ENCODE results near the gene RPUSD2. TPM values are rescaled to one million over a fixed set of nuclear protein-coding genes. Genes with fewer than 3 reads are reported as not detected.

Gene RPUSD2
- total and polyA plus RNA-seq, 2 donors (not counting 3 experiments of a cell fraction or from before 2014, with no cell fraction given): 7.0 to 11.4 TPM

DNA sequence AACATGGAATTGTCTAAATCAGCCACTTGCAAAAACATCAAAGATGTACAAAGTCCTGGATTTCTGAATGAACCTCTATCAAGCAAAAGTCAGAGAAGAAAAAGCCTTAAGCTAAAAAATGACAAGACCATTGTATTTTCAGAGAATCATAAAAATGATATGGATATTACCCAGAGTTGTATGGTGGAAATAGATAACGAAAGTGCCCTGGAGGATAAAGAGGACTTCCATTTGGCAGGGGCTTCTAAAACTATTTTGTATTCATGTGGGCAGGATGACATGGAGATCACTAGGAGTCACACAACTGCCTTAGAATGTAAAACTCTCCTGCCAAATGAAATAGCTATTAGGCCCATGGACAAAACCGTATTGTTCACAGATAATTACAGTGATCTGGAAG is 54.3 kb downstream of the RPUSD2 start:
- Histone ChIP-seq H2AFZ (ENCODE audit: low read depth, low read length) (no peak overlapping the region), H3K9ac (replicated peaks; ENCODE audit: extremely low read depth, insufficient read depth, low read length) (no peak overlapping the region), H3K9me1 (replicated peaks; ENCODE audit: control insufficient read depth, extremely low read depth, insufficient read depth, low read length) (no peaks in the 10 kb centered on the region), H3K36me3 (ENCODE audit: control insufficient read depth in 2 of 2, extremely low read depth in 1 of 2, insufficient read depth in 2 of 2, low read length in 2 of 2) (peaks cover 0 to 4% of the 10 kb centered on the region in 2 experiments), H3K4me3 (replicated peaks in 1 of 3; ENCODE audit: insufficient read depth in 1 of 3, low read depth in 1 of 3, low read length in 3 of 3) (no peak overlapping the region), H3K27ac (ENCODE audit: insufficient read depth, low read depth, low read length) (no peak overlapping the region), H3K9me3 (replicated peaks; ENCODE audit: control insufficient read depth, insufficient read depth, low read length) (no peaks in the 10 kb centered on the region), H3K27me3 (ENCODE audit: control insufficient read depth in 2 of 2, insufficient read depth in 2 of 2, low read length in 2 of 2) (no peaks in the 10 kb centered on the region), H4K20me1 (replicated peaks; ENCODE audit: control insufficient read depth, extremely low read depth, insufficient read depth, low read length) (no peaks in the 10 kb centered on the region), H3K4me1 (ENCODE audit: control insufficient read depth, extremely low read depth, insufficient read depth, low read length) (no peaks in the 10 kb centered on the region), H3K79me2 (ENCODE audit: control insufficient read depth, insufficient read depth, low read length) (no peaks in the 10 kb centered on the region), H3K4me2 (ENCODE audit: insufficient read depth, low read length) (no peak overlapping the region)
- BruUV-seq (replicated peaks): no TSS peak
- DNase-seq (ENCODE audit: low read depth, low spot score) (no peak), FAIRE-seq (no peak)
- dilution Hi-C loops (cut with MboI; ENCODE audit: extremely low pct_ligation_motif_present, low sequenced_read_pairs) (no loop called here), intact Hi-C loops (cut with micrococcal nuclease) (no loop called here)
- no peak for TF ChIP-seq POLR2A (IDR thresholded peaks at IDR 0.05; ENCODE audit: low read depth, low read length)
- TF ChIP-seq POLR2AphosphoS5 (IDR thresholded peaks at IDR 0.05; ENCODE audit: insufficient read depth, low read depth, low read length): no peak
- POLR2A ChIA-PET: no interaction called here
- CTCF ChIA-PET: interaction anchor here (0.8 kb wide), 2 partner anchors 16 to 34 kb away, joined by 3 to 5 read pairs; no protein-coding TSS in a partner anchor

Small RNA genes within 50 kb of the gene (small RNA-seq; reads per million reads assigned to genes)
- not detected for gene RF00017 (ENCODE audit: insufficient read depth, insufficient read length, low read depth, low replicate concordance)
- not detected for gene RN7SL376P (ENCODE audit: insufficient read depth, insufficient read length, low read depth, low replicate concordance)
- gene RNU6-516P (ENCODE audit: insufficient read depth, insufficient read length, low read depth, low replicate concordance): not detected

Other genes with a start within 250 kb of the RPUSD2 start
- 23.6 and 24.1 TPM in 2 replicates for gene INAFM2, start 245.6 kb upstream of the RPUSD2 start, total RNA-seq
- 9.4 and 10.4 TPM in 2 replicates for gene INAFM2, start 245.6 kb upstream of the RPUSD2 start, polyA plus RNA-seq
- gene CCDC9B, start 228.4 kb upstream of the RPUSD2 start, total RNA-seq: 46.0 and 47.3 TPM in 2 replicates
- gene CCDC9B, start 228.4 kb upstream of the RPUSD2 start, polyA plus RNA-seq: 4.8 and 7.6 TPM in 2 replicates
- not detected in 2 replicates for gene PHGR1, start 218.3 kb upstream of the RPUSD2 start, total RNA-seq
- gene PHGR1, start 218.3 kb upstream of the RPUSD2 start, polyA plus RNA-seq: not detected in 2 replicates
- 0.65 and 1.2 TPM in 2 replicates for gene DISP2, start 211.1 kb upstream of the RPUSD2 start, total RNA-seq
- gene DISP2, start 211.1 kb upstream of the RPUSD2 start, polyA plus RNA-seq: 0.10 and 0.24 TPM in 2 replicates
- 54.9 and 61.4 TPM in 2 replicates for gene KNSTRN, start 186.6 kb upstream of the RPUSD2 start, total RNA-seq
- 19.1 and 24.4 TPM in 2 replicates for gene KNSTRN, start 186.6 kb upstream of the RPUSD2 start, polyA plus RNA-seq
- 62.5 and 64.3 TPM in 2 replicates for gene IVD, start 163.5 kb upstream of the RPUSD2 start, total RNA-seq
- gene IVD, start 163.5 kb upstream of the RPUSD2 start, polyA plus RNA-seq: 33.6 and 34.1 TPM in 2 replicates
- 19.1 and 19.7 TPM in 2 replicates for gene BAHD1, start 128.3 kb upstream of the RPUSD2 start, total RNA-seq
- gene BAHD1, start 128.3 kb upstream of the RPUSD2 start, polyA plus RNA-seq: 6.3 and 7.0 TPM in 2 replicates
- gene CHST14, start 98.3 kb upstream of the RPUSD2 start, total RNA-seq: 45.9 and 49.2 TPM in 2 replicates
- 35.1 and 38.3 TPM in 2 replicates for gene CHST14, start 98.3 kb upstream of the RPUSD2 start, polyA plus RNA-seq
- 22.9 and 28.8 TPM in 2 replicates for gene CCDC32, start 4.3 kb upstream of the RPUSD2 start, total RNA-seq
- 12.0 and 24.0 TPM in 2 replicates for gene CCDC32, start 4.3 kb upstream of the RPUSD2 start, polyA plus RNA-seq
- gene KNL1, start 24.9 kb downstream of the RPUSD2 start, total RNA-seq: 31.8 and 33.8 TPM in 2 replicates
- gene KNL1, start 24.9 kb downstream of the RPUSD2 start, polyA plus RNA-seq: 3.7 and 4.0 TPM in 2 replicates
- 29.7 and 30.9 TPM in 2 replicates for gene RAD51, start 125.9 kb downstream of the RPUSD2 start, total RNA-seq
- 10.5 and 11.1 TPM in 2 replicates for gene RAD51, start 125.9 kb downstream of the RPUSD2 start, polyA plus RNA-seq
- gene RMDN3, start 186.0 kb downstream of the RPUSD2 start, total RNA-seq: 35.9 and 37.2 TPM in 2 replicates
- gene RMDN3, start 186.0 kb downstream of the RPUSD2 start, polyA plus RNA-seq: 17.6 and 20.1 TPM in 2 replicates
- gene GCHFR, start 194.8 kb downstream of the RPUSD2 start, total RNA-seq: 5.5 and 6.3 TPM in 2 replicates
- 14.2 and 17.0 TPM in 2 replicates for gene GCHFR, start 194.8 kb downstream of the RPUSD2 start, polyA plus RNA-seq
- 0.38 and 0.44 TPM in 2 replicates for gene C15orf62, start 200.7 kb downstream of the RPUSD2 start, total RNA-seq
- 0.12 and 0.16 TPM in 2 replicates for gene C15orf62, start 200.7 kb downstream of the RPUSD2 start, polyA plus RNA-seq
- gene ZFYVE19, start 237.8 kb downstream of the RPUSD2 start, total RNA-seq: 24.8 and 29.7 TPM in 2 replicates
- gene ZFYVE19, start 237.8 kb downstream of the RPUSD2 start, polyA plus RNA-seq: 47.2 and 55.4 TPM in 2 replicates
- gene DNAJC17, start 238.2 kb downstream of the RPUSD2 start, total RNA-seq: 42.6 and 46.4 TPM in 2 replicates
- 30.7 and 43.2 TPM in 2 replicates for gene DNAJC17, start 238.2 kb downstream of the RPUSD2 start, polyA plus RNA-seq